Measurements from ENCODE around the gene POLRMT. TPM values are rescaled to one million over a fixed set of nuclear protein-coding genes. Genes with fewer than 3 reads are reported as not detected.
A peak's percentile ranks its signal among the peaks of the same experiment; 100 is the strongest.

Gene POLRMT
- total RNA-seq, 1 donor from 2014 or later = 36.0 TPM

GRCh38 chr19:583198-583967, 50.0 kb downstream of the POLRMT start:
- Histone ChIP-seq H3K9me3 (no peaks in the 10 kb centered on the region), H3K4me3 (no peak overlapping the region), H3K27ac (no peak overlapping the region), H3K36me3 (peaks cover 37% of the 10 kb centered on the region), H3K27me3 (peaks cover 9% of the 10 kb centered on the region), H3K4me1 (peaks cover 8% of the 10 kb centered on the region)
- no peak for TF ChIP-seq CTCF (IDR thresholded peaks at IDR 0.05)
- intact Hi-C loops (cut with DNase I) = loop anchor here (5.0 kb wide), 1 partner anchor 149 kb away; no protein-coding TSS in a partner anchor
- DNase-seq = no peak
- no peak for ATAC-seq

GRCh38 chr19:582497-583197, 50.7 kb downstream of the POLRMT start:
- peaks cover 2% of the 10 kb centered on the region for H3K4me1 ChIP-seq
- no peak for DNase-seq
- H3K9me3 ChIP-seq = no peaks in the 10 kb centered on the region
- intact Hi-C loops (cut with DNase I) = loop anchor here (5.0 kb wide), 1 partner anchor 150 kb away; no protein-coding TSS in a partner anchor
- H3K27ac ChIP-seq = no peak overlapping the region
- peak; percentile 26 for ATAC-seq
- peaks cover 1% of the 10 kb centered on the region for H3K27me3 ChIP-seq
- TF ChIP-seq CTCF (IDR thresholded peaks at IDR 0.05) = no peak
- H3K36me3 ChIP-seq = peaks cover 37% of the 10 kb centered on the region
- no peak overlapping the region for H3K4me3 ChIP-seq

- Histone ChIP-seq H3K4me1 (peaks cover 8% of the 10 kb centered on the region), H3K4me3 (no peak overlapping the region), H3K9me3 (no peaks in the 10 kb centered on the region), H3K27me3 (no peaks in the 10 kb centered on the region), H3K27ac (no peak overlapping the region), H3K36me3 (peaks cover 37% of the 10 kb centered on the region)
- TF ChIP-seq CTCF (IDR thresholded peaks at IDR 0.05) = no peak
- no peak for ATAC-seq
- intact Hi-C loops (cut with DNase I) = loop anchor here (5.0 kb wide), 1 partner anchor 151 kb away; no protein-coding TSS in a partner anchor
- DNase-seq = no peak
Observed at GRCh38 chr19:581399-582111, 51.8 kb downstream of the POLRMT start.

- DNase-seq (no peak), ATAC-seq (no peak)
- no peak overlapping the region for H3K27ac ChIP-seq
- peaks cover 37% of the 10 kb centered on the region for H3K36me3 ChIP-seq
- no peak for TF ChIP-seq CTCF (IDR thresholded peaks at IDR 0.05)
- H3K4me3 ChIP-seq = no peak overlapping the region
- no peaks in the 10 kb centered on the region for H3K9me3 ChIP-seq
- no peaks in the 10 kb centered on the region for H3K27me3 ChIP-seq
- H3K4me1 ChIP-seq = peaks cover 20% of the 10 kb centered on the region
- intact Hi-C loops (cut with DNase I) = loop anchor here (5.0 kb wide), 1 partner anchor 152 kb away; no protein-coding TSS in a partner anchor
Observed at GRCh38 chr19:580274-580835, 53.0 kb downstream of the POLRMT start.

GRCh38 chr19:579842-580155, 53.5 kb downstream of the POLRMT start:
- Histone ChIP-seq H3K4me1 (peaks cover 25% of the 10 kb centered on the region), H3K36me3 (peaks cover 37% of the 10 kb centered on the region), H3K9me3 (no peaks in the 10 kb centered on the region), H3K27ac (no peak overlapping the region), H3K27me3 (no peaks in the 10 kb centered on the region), H3K4me3 (no peak overlapping the region)
- no peak for ATAC-seq
- no peak for DNase-seq
- no peak for TF ChIP-seq CTCF (IDR thresholded peaks at IDR 0.05)
- intact Hi-C loops (cut with DNase I) = loop anchor here (5.0 kb wide), 1 partner anchor 153 kb away; no protein-coding TSS in a partner anchor

All from upper lobe of right lung (tissue), 1 donor.